ENCODE measurements around the gene EEF2K.
"Not testable (repeated sequence)": the region's sequence is repeated elsewhere in the genome, so short reads cannot be mapped to it uniquely, and the experiment has no call there.

The EEF2K gene

GRCh38 chr16:22206013-22206841, at the start of gene EEF2K:
Gene EEF2K (plus strand): TSS chr16:22206278. CDS start chr16:22225730, 19,452 bp downstream.
- peak; percentile 64 to 73 for DNase-seq (ENCODE audit: low read depth in 2 of 2)

GRCh38 chr16:22161401-22161800, 44.7 kb upstream of the EEF2K start:
- DNase-seq (ENCODE audit: low read depth in 2 of 2), result no peak

GRCh38 chr16:22161999-22162655, 44.0 kb upstream of the EEF2K start, which contains the start of gene SDR42E2:
Gene SDR42E2 (plus strand): TSS chr16:22162506. CDS start chr16:22165583, 3,077 bp downstream.
- DNase-seq (ENCODE audit: low read depth in 2 of 2), result peak; percentile 2 to 26

GRCh38 chr16:22162656-22163009, 43.4 kb upstream of the EEF2K start:
- DNase-seq (ENCODE audit: low read depth in 2 of 2), result no peak

- DNase-seq (ENCODE audit: low read depth in 2 of 2), result no peak
These were observed 42.3 kb upstream of the EEF2K start for GRCh38 chr16:22163806-22164205.

GRCh38 chr16:22164482-22164881, 41.6 kb upstream of the EEF2K start:
- DNase-seq (ENCODE audit: low read depth in 2 of 2), result no peak

- no peak for DNase-seq (ENCODE audit: low read depth in 2 of 2)
These were observed 40.4 kb upstream of the EEF2K start for GRCh38 chr16:22165508-22166285.

- DNase-seq (ENCODE audit: low read depth in 2 of 2), result no peak
These were observed 34.1 kb upstream of the EEF2K start for GRCh38 chr16:22171953-22172352.

GRCh38 chr16:22172642-22173041, 33.4 kb upstream of the EEF2K start:
- not testable (repeated sequence) for DNase-seq (ENCODE audit: low read depth in 2 of 2)

GRCh38 chr16:22174642-22175041, 31.4 kb upstream of the EEF2K start:
- DNase-seq (ENCODE audit: low read depth in 2 of 2), result no peak

GRCh38 chr16:22177968-22178930, 27.8 kb upstream of the EEF2K start:
- no peak for DNase-seq (ENCODE audit: low read depth in 2 of 2)

GRCh38 chr16:22181426-22181825, 24.7 kb upstream of the EEF2K start:
- no peak for DNase-seq (ENCODE audit: low read depth in 2 of 2)

GRCh38 chr16:22181843-22182242, 24.2 kb upstream of the EEF2K start:
- DNase-seq (ENCODE audit: low read depth in 2 of 2), result no peak

- DNase-seq (ENCODE audit: low read depth in 2 of 2), result no peak
These were observed 22.7 kb upstream of the EEF2K start for GRCh38 chr16:22183335-22183734.

GRCh38 chr16:22183901-22184614, 22.0 kb upstream of the EEF2K start:
- no peak for DNase-seq (ENCODE audit: low read depth in 2 of 2)

- DNase-seq (ENCODE audit: low read depth in 2 of 2), result no peak
These were observed 21.5 kb upstream of the EEF2K start for GRCh38 chr16:22184615-22184968.

- DNase-seq (ENCODE audit: low read depth in 2 of 2), result no peak
These were observed 19.6 kb upstream of the EEF2K start for GRCh38 chr16:22186517-22186916.

- DNase-seq (ENCODE audit: low read depth in 2 of 2), result no peak
These were observed 17.8 kb upstream of the EEF2K start for GRCh38 chr16:22188267-22188594.

- peak; percentile 26 to 37 for DNase-seq (ENCODE audit: low read depth in 2 of 2)
These were observed 17.3 kb upstream of the EEF2K start for GRCh38 chr16:22188595-22189442.

All from stimulated activated CD8-positive, alpha-beta memory T cell treated with anti-CD3 and anti-CD28 coated beads, Interleukin-15, amount 100 ng/mL, for 4 hours (primary cell).